GM23248 (cell line): ENCODE measurements around the gene ZNF821.

Source experiments
- EZH2 ChIP-seq: fragments of 200-600 bp; sonication (generic); IDR thresholded peaks from 2 replicates; pipeline ENCODE4 v1.6.1; 2018; ENCODE audit warnings: antibody characterized with exemption, mild to moderate bottlenecking; ENCODE audit not compliant: insufficient read depth, poor library complexity, severe bottlenecking
- EZH2phosphoT487 ChIP-seq: fragments of 200-600 bp; sonication (generic); IDR thresholded peaks from 2 replicates; pipeline ENCODE4 v1.6.1; 2018; ENCODE audit warnings: antibody characterized with exemption, moderate library complexity, mild to moderate bottlenecking, low read depth; ENCODE audit not compliant: insufficient read depth

DNA sequence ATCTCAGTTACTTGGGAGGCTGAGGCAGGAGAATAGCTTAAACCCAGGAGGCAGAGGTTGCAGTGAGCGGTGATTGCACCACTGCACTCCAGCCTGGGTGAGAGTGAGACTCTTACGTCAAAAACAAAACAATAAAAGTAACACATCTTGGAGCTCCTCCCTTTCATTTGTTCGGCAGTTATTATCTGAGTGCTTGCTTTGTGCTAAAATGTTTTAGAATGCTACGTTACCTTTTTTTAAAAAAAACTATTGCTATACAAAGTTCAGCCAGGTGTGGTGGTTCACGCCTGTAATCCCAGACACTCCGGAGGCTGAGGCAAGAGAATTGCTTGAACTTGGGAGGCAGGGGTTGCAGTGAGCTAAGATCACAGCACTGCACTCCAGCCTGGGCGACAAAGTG is 27.1 kb upstream of the ZNF821 start:
- TF ChIP-seq EZH2 (no peak), EZH2phosphoT487 (no peak)
